GM23338 (cell line): ENCODE results near the gene CACNA1C.

Experiments
- CTCF ChIP-seq, 2 experiments: fragments of 200-600 bp in 1 of 2; sonication (generic) in 1 of 2; conservative IDR thresholded peaks; 2 replicates each; pipeline versions ENCODE4 v1.5.1 to v1.6.1; 2016 to 2017; ENCODE audit warnings: antibody characterized with exemption in 2 of 2, low read depth in 2 of 2, mild to moderate bottlenecking in 2 of 2, moderate library complexity in 1 of 2
- POLR2AphosphoS5 ChIP-seq: IDR thresholded peaks from 2 replicates; pipeline ENCODE4 v1.6.1; 2016; ENCODE audit warnings: antibody characterized with exemption, low read depth
- STAT1 ChIP-seq: IDR thresholded peaks from one replicate; pipeline ENCODE4 v1.6.1; 2016; ENCODE audit warnings: antibody characterized with exemption; ENCODE audit not compliant: unreplicated experiment

DNA sequence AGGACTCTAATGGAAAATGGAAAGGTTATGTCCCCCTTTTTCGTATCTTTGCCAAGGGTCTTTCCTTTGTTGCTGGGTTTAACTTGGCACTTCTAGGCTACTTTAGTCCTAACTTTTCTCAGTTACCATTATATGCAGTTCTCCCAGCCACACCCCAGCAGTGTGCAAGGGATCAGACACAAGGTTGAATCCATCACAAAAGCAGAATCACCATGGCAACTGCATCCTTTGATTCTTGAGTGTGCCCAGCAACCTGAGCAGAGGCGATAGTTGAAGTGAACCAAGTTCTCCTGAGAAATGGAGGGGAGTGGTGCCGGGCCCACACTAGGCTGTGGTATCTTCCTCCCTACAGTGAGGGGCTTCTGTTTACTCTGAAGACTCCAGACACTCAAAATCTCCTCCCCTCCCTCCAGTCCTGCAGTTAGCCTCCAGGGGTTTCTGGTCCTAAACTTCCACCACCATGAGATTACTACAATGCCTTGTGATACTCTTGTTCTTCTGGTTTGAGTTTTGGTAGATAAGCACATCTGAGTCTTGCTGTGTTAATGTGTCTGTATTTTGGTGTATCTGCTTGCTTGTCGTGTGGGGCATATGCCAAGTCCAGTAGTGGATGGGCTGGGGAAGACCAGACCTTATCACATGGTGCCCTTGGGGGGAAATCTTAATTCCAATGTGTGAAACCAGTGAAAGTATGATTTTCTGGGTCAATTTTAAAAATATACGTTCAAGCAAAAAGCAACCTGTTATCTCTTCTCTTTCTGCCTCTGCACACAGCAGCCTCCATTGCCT is 183.9 kb downstream of the CACNA1C start:
- TF ChIP-seq CTCF (conservative IDR thresholded peaks at IDR 0.05; ENCODE audit: low read depth in 2 of 2) (no peak), POLR2AphosphoS5 (no peak), STAT1 (no peak)
